ENCODE data around the gene NHLRC1. TPM values are rescaled to one million over a fixed set of nuclear protein-coding genes. Genes with fewer than 3 reads are reported as not detected.

Gene NHLRC1
- 1.3 to 1.9 TPM (median 1.6 TPM) in 5 replicates for total RNA-seq (2022; extraction: Qiagen RNA extraction)

DNA sequence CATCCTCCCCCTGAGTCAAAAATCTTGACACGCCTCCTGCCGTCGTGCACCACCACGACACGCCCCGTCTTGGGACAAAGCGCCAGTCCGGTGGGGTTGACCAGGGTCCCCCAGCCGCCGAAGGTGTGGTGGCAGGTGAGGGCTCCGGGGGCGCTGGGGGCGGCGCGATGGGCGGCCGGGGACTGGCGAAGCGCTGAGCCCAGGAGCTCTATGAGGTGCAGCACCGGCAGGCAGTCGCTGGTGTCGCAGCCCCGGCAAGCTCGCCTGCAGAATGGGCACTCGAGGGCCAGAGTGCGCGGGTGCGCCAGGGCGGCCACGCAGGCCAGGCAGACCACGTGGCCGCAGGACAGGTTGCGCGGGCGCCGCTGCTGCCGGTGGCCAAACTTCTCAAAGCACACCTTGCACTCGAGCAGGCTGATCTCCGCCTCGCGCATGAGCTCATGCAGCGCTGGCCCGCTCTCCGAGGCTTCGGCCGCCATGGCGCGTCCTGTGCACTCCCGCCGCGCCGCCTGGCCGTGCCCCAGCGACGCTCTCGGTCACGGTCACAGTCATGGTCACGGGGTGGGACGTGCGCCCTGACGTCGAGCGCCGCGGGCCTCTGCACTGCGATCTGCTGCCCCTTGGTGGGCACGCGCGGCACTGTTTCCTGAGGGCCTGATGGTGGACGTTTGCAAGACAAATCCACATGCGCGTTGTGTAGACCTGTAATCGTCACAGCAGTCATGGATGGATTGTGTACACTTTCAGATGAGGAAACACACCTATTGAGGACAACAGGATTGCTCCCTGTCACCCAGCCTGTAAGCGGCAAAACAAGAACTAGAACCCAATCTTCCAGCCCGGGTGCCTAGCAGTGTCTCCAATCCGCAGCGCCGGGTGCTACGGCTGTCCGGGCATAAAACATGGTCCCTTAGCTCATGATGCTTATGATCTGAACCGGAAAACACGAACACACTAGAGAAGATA is at the start of gene NHLRC1:
TSS of gene NHLRC1 (minus strand) at position 550 of the 966 bp plus-strand sequence. CDS start at position 479, 71 bp downstream.

DNA sequence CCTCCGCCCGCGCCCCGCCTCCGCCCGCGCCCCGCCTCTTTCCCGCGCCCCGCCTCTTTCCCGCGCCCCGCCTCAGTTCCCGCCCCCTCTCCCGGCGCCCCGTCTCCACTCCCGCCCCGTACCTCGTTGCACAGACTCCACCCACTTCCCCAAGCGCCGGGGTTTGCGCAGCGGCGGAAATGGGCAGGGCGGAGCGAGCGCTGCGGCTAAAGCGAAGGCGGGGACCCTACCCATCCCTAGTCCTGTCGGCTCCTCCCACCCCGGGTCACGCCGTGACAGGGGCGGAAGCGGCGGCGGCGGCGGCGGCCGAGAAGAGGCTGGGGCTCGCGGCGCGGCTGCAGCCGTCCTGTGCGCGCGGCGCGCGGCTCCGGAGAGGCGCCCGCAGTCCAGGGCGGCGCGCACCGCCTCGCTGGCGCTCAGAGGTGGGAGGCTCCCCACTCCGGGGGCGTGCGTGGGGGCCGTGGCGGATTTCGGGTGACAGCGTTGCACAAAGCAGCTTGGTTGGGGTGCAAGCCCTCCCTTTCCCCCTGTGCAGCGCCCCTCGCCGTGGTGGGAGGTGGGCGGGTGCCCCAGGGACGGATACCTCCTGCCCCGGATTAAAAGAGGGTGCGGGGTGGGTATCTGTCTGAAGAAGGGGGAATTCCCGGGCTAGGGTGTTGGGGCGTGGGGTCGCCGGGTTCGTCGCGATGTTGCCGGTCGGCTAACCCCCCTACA is 32.8 kb upstream of the NHLRC1 start, which contains the start of gene KDM1B:
TSS of gene KDM1B (plus strand) at position 273 of the 714 bp plus-strand sequence. CDS start 4,474 bp downstream, outside the sequence.

DNA sequence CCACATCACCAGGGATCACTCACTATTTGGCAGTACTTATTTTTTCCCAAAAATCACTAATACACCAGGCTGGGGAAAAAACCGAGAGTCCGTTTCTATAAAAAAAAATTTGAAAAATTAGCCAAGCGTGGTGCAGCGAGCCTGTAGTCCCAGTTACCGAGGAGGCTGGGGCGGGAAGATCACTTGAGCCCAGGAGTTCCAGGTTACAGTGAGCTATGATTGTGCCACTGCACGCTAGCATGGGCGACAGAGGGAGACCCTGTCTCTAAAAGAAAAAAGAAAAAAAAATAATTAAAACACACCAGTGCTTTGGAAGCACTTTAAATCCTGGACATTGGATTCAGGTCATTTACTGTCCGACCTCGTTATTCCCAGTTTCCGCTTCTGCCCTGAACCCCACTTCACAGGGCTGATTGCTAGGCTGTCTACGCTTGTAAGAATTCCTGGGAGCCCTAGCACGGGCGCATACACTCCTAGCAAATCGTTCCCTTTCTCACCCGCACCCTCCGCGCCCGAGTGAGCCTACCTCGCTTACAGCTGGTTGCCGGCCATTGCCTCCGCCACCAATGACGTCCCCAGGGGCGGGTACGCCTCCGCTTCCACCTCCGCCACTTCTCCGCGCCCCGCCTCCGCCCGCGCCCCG is 32.2 kb upstream of the NHLRC1 start, which contains the start of gene TPMT:
TSS of gene TPMT (minus strand) at position 571 of the 643 bp plus-strand sequence. CDS start 5,950 bp downstream, outside the sequence.

Other genes with a start within 250 kb of the NHLRC1 start
- 16.0 to 21.4 TPM (median 17.5 TPM) in 5 replicates for gene KIF13A, start 135.0 kb downstream of the NHLRC1 start, total RNA-seq (2022; extraction: Qiagen RNA extraction)
- 5.1 to 6.6 TPM (median 5.4 TPM) in 5 replicates for gene TPMT, start 32.4 kb upstream of the NHLRC1 start, total RNA-seq (2022; extraction: Qiagen RNA extraction)
- 6.7 to 7.6 TPM (median 7.3 TPM) in 5 replicates for gene KDM1B, start 32.7 kb upstream of the NHLRC1 start, total RNA-seq (2022; extraction: Qiagen RNA extraction)
- gene DEK, start 141.9 kb upstream of the NHLRC1 start, total RNA-seq (2022; extraction: Qiagen RNA extraction), result 68.4 to 110 TPM (median 75.3 TPM) in 5 replicates